ENCODE measurements around the gene MUC5AC.
"Not testable (repeated sequence)": the region's sequence is repeated elsewhere in the genome, so short reads cannot be mapped to it uniquely, and the experiment has no call there.

Gene MUC5AC

GRCh38 chr11:1237128-1237580 lies 79.4 kb downstream of the MUC5AC start:
- DNase-seq (ENCODE audit: low spot score): no peak

GRCh38 chr11:1237851-1238250 lies 80.1 kb downstream of the MUC5AC start:
- DNase-seq (ENCODE audit: low spot score): no peak

GRCh38 chr11:1238767-1239595 lies 81.2 kb downstream of the MUC5AC start:
- no peak for DNase-seq (ENCODE audit: low spot score)

- DNase-seq (ENCODE audit: low spot score): no peak
Observed at GRCh38 chr11:1239596-1240205, 81.9 kb downstream of the MUC5AC start.

- DNase-seq (ENCODE audit: low spot score): no peak
Observed at GRCh38 chr11:1240771-1241170, 83.0 kb downstream of the MUC5AC start.

GRCh38 chr11:1241706-1242105 lies 84.0 kb downstream of the MUC5AC start:
- no peak for DNase-seq (ENCODE audit: low spot score)

GRCh38 chr11:1242289-1242688 lies 84.5 kb downstream of the MUC5AC start:
- DNase-seq (ENCODE audit: low spot score): no peak

GRCh38 chr11:1242751-1243150 lies 85.0 kb downstream of the MUC5AC start:
- not testable (repeated sequence) for DNase-seq (ENCODE audit: low spot score)

- not testable (repeated sequence) for DNase-seq (ENCODE audit: low spot score)
Observed at GRCh38 chr11:1243521-1243920, 85.8 kb downstream of the MUC5AC start.

- DNase-seq (ENCODE audit: low spot score): not testable (repeated sequence)
Observed at GRCh38 chr11:1244557-1244956, 86.8 kb downstream of the MUC5AC start.

- not testable (repeated sequence) for DNase-seq (ENCODE audit: low spot score)
Observed at GRCh38 chr11:1245717-1246116, 88.0 kb downstream of the MUC5AC start.

GRCh38 chr11:1246301-1246700 lies 88.5 kb downstream of the MUC5AC start:
- not testable (repeated sequence) for DNase-seq (ENCODE audit: low spot score)

GRCh38 chr11:1247026-1247425 lies 89.3 kb downstream of the MUC5AC start:
- not testable (repeated sequence) for DNase-seq (ENCODE audit: low spot score)

- DNase-seq (ENCODE audit: low spot score): not testable (repeated sequence)
Observed at GRCh38 chr11:1248951-1249350, 91.2 kb downstream of the MUC5AC start.

- not testable (repeated sequence) for DNase-seq (ENCODE audit: low spot score)
Observed at GRCh38 chr11:1250411-1250810, 92.7 kb downstream of the MUC5AC start.
